ENCODE results near the gene CREM.
A peak's percentile ranks its signal among the peaks of the same experiment; 100 is the strongest.

CREM gene

GRCh38 chr10:35136263-35136815, 9.7 kb downstream of the CREM start:
- DNase-seq: no peak

- no peak for DNase-seq
Measured at GRCh38 chr10:35140126-35140525, 13.5 kb downstream of the CREM start.

GRCh38 chr10:35140727-35141126, 14.1 kb downstream of the CREM start:
- no peak for DNase-seq

DNA sequence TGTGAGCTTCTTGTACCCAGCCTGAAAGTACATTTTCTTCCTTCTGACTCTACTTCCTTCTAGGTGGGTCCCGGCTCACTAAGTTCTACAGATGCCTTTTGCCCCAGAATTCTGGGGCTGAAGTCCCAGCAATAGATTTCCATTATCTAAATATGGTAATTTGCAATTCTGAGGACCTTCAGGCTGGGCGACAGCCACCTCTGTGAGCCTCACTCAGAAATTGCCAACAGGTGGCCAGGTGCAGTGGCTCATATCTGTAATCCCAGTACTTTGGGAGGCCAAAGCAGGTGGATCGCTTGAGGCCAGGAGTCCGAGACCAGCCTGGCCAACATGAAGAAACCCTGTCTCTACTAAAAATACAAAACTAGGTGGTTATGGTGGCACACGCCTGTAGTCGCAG, 23.7 kb downstream of the CREM start:
- DNase-seq: no peak

- no peak for DNase-seq
Measured at GRCh38 chr10:35152992-35153391, 26.3 kb downstream of the CREM start.

DNA sequence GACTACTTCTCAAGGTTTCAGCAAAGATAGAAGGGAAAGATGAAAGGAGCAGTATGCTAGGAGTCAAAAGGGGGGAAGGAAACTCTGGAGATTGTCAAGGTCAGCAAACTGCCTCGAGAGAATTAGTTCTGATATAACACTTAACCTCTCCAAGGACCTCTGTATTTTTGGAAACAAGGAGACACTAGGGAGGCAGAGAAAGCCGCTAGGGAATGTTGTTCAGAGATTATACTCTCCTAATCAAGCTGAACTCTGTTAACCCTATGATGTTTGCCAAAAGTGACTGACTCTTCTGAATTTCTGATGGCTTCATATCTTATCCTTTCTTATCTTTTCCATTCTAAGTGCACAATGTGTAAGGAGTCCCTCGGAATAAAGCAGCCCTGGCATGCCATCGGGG, 27.1 kb downstream of the CREM start:
- no peak for DNase-seq

GRCh38 chr10:35160743-35161142, 34.1 kb downstream of the CREM start:
- no peak for DNase-seq

GRCh38 chr10:35161906-35162305, 35.3 kb downstream of the CREM start:
- no peak for DNase-seq

DNA sequence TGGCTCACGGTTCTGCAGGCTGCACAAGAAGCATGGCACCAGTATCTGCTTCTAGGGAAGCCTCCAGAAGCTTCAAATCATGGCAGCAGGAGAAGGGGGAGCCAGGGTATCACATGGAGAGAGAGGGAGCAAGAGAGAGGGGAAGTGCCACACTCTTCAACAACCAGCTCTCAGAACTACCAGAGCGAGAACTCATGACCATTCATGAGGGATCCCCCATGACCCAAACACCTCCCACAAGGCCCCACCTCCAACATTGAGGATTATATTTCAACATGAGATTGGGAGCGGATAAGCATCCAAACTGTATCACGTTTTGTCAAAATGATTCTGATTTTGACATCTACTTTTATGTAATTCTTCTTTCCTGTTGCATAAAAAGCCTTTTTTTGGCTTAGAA, 38.5 kb downstream of the CREM start:
- DNase-seq: no peak

GRCh38 chr10:35165811-35166210, 39.2 kb downstream of the CREM start:
- no peak for DNase-seq

DNA sequence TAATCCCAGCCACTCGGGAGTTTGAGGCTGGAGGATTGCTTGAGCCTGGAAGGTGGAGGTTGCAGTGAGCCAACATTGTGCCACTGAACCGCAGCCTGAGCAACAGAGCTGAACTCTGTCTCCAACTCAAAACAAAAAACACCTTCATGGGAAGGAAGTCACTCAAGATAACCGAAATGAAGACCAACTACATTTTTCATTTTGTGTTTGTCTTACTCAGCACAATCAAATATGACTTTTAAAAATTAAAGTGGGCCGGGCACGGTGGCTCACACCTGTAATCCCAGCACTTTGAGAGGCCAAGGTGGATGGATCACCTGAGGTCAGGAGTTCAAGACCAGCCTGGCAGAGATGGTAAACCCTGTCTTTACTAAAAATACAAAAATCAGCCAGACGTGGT, 40.0 kb downstream of the CREM start:
- no peak for DNase-seq

DNA sequence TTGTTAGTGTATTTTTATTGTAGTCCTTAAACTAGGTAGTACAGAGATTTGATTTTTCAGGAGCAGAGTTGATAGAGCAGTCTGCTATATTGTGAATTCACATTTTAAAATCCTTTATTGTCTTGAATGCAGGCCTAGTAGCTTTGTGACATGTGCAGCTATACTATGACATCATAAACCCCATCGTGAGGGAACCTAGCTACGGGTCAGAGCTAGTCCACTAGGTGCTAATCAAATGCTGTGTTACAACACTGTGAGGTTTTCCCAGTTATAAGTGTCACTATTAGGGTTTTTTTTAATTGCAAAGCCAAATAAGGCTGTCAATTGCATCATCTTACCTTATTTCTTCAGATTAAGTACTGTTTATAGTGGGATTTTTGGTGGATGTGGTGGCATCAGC, 40.7 kb downstream of the CREM start:
- no peak for DNase-seq

DNA sequence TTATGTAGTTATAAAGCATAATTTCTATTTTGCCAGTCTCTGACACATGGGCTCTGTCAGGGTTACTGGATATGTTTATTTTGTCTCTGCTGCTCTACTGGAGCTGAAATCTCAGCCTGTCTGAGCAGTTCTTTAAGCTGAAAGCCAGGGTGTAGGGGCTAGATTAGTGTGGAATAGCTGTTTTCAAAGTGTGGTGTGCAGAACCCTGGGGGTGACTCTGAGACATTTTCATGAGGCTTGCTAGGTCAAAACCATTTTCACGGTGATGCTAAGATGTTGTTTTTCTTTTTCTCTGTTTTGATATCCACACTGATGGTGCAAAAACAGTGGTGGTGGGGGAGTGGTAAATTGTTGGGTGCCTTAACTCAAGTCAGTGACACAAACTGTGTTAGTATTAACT, 45.5 kb downstream of the CREM start:
- no peak for DNase-seq

DNA sequence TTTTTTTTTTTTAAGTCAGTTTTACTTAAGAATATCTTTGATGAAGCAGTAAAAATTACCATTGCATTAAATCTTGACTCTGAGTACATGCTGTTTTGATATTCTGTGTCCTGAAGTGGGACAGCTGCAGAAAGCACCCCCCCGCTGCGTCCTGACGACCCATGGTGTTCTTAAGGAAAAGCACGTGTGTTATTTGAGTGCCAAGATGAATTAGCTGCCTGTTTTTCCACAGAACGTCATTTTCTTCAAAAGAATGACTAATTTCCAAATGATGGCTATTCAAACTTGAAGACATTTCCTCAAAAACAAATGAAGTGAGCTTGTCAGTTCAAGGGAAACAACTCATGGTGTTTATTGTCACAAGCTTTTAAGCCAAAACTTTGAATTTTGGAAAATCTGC, 45.9 kb downstream of the CREM start:
- no peak for DNase-seq

GRCh38 chr10:35178331-35178730, 51.7 kb downstream of the CREM start:
- no peak for DNase-seq

- no peak for DNase-seq
Measured at GRCh38 chr10:35182631-35183510, 56.2 kb downstream of the CREM start.

DNA sequence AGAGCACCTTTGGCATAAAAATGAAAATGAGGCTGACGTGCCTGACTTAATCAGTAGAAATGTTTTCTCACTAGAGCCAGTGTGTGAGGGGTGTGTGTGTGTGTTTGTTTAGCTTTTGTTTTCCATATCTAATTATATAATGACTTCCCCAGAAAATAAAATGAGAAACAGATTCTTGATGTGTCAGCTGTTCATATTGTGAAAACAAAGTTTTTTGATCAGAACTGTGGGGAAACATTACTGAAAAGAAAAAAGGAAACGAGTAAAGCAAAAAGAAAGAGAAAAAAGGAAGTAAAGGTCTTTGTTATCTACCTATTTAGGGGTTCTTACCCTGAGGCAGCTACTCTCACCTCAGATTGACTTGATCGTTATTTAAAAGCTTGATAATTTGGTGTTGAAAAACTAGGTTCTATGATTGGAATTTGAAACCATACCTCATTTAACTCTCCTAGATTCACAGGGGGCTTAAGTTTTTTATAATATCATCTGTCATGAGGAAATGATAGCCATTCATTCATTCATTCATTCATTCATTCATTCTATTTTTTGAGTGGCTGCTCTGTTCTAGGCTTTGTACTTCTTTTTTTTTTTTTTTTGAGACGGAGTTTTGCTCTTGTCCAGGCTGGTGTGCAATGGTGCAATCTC, 58.0 kb downstream of the CREM start:
- no peak for DNase-seq

GRCh38 chr10:35185260-35186034, 58.8 kb downstream of the CREM start:
- DNase-seq: no peak

DNA sequence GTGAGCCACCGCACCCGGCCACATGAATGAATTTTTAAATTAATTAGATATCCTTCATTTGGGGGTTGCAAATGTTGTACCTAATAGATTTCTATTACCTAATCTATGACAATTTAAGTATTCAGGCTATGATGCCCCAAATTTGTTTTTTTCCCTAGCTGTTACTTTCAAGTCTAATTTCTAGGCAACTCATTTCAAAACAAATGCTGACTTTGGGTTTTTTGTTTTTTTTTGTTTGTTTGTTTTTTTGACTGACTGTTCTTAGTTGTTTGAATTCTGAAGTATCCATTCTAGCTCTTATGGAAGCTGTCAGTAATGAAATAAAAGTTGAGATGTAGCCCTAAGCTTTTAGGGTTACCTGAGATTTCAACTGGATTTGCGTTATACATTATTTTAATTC, 62.3 kb downstream of the CREM start:
- no peak for DNase-seq

DNA sequence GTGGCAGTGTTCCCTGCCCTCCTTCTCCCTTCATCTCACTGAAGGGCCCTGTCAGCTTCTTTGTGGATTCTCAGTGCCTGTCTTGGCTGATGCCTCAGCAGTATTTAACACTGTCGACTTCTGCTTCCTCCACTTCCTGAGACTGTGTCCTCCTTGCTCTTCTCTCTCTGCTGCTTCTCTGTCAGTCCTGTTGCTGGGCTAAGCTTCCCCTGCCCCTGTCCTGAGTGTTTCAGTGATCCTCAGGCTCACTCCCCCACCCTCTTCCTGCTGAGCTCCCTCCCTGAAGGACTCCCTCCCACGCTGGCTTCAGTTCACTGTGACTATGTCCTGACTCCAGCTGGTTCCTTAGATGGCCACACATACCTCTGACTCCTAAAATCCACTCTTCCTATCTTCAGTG, 64.9 kb downstream of the CREM start:
- no peak for DNase-seq

DNA sequence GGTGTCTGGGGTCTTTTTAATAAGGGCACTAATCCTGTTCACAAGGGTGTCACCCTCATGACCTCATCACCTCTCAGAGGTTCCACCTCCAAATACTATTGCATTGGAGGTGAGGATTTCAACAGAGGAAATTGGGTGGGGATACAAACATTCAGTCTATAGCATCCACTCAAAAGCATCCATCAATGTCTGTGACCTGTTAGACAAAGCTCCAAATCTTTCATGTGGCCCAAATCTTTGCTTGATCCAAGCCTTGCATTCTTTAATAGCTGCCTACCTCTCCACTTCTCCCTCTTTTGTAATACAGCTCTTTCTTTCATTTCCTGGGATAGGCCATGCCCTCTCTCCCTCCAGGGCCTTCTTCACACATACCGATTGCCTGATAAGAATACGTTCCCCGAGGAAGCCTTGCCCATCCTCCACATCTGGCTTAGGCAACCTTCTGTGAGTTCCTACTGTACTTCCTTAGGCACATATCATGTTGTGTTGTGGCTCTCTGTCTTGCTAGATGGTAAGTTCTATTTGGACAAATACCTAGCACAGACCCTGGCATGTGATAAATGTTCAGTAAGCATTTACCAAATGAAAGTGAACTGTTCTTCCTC, 66.1 kb downstream of the CREM start:
- DNase-seq: no peak

DNA sequence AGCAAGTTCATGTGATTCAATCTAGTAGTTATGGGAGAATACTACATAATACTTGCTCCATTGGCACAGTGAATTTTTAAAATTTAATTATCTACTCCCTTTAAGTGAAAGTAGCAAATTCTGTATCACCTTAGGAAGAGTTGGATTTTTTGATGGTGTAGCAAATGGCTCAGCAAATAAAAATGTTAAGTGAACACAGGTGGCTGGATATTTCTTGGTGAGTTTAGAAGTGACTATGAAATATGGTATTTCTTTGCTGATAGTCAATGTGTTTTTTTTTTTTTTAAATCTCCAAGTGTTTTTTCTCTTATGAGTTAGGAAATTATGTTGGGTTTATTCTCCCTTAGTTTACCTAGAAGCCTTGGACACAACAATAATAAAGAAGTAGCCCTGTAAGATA, 67.8 kb downstream of the CREM start:
- DNase-seq: no peak

- DNase-seq: peak; percentile 43
Measured at GRCh38 chr10:35194906-35195305, 68.3 kb downstream of the CREM start.

Data from activated CD4-positive, alpha-beta T cell treated with anti-CD3 and anti-CD28 coated beads for 48 hours (primary cell).